Measurements from ENCODE around the gene KCNA10.

Gene KCNA10

GRCh38 chr1:110502402-110503151, 16.4 kb downstream of the KCNA10 start:
- Mint-ChIP-seq H3K4me1 (peaks cover 1% of the 10 kb centered on the region), H3K4me3 (no peak overlapping the region), H3K27ac (no peak overlapping the region), H3K36me3 (ENCODE audit: low read depth) (no peaks in the 10 kb centered on the region), H3K27me3 (ENCODE audit: low read depth) (peaks cover 29% of the 10 kb centered on the region), H3K9me3 (no peaks in the 10 kb centered on the region)
- TF ChIP-seq, protein P1, sequence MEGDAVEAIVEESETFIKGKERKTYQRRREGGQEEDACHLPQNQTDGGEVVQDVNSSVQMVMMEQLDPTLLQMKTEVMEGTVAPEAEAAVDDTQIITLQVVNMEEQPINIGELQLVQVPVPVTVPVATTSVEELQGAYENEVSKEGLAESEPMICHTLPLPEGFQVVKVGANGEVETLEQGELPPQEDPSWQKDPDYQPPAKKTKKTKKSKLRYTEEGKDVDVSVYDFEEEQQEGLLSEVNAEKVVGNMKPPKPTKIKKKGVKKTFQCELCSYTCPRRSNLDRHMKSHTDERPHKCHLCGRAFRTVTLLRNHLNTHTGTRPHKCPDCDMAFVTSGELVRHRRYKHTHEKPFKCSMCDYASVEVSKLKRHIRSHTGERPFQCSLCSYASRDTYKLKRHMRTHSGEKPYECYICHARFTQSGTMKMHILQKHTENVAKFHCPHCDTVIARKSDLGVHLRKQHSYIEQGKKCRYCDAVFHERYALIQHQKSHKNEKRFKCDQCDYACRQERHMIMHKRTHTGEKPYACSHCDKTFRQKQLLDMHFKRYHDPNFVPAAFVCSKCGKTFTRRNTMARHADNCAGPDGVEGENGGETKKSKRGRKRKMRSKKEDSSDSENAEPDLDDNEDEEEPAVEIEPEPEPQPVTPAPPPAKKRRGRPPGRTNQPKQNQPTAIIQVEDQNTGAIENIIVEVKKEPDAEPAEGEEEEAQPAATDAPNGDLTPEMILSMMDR (IDR thresholded peaks at IDR 0.05; ENCODE audit: unreplicated experiment in 3 of 3), result no peak

GRCh38 chr1:110501488-110502132, 17.4 kb downstream of the KCNA10 start:
- no peak overlapping the region for H3K4me3 Mint-ChIP-seq
- no peaks in the 10 kb centered on the region for H3K9me3 Mint-ChIP-seq
- H3K4me1 Mint-ChIP-seq, result no peaks in the 10 kb centered on the region
- peaks cover 28% of the 10 kb centered on the region for H3K27me3 Mint-ChIP-seq (ENCODE audit: low read depth)
- no peaks in the 10 kb centered on the region for H3K36me3 Mint-ChIP-seq (ENCODE audit: low read depth)
- TF ChIP-seq, protein P1 (IDR thresholded peaks at IDR 0.05; ENCODE audit: unreplicated experiment in 3 of 3), result no peak
- H3K27ac Mint-ChIP-seq, result no peak overlapping the region

- Mint-ChIP-seq H3K27ac (no peak overlapping the region), H3K36me3 (ENCODE audit: low read depth) (no peaks in the 10 kb centered on the region), H3K4me1 (no peaks in the 10 kb centered on the region), H3K27me3 (ENCODE audit: low read depth) (peaks cover 32% of the 10 kb centered on the region), H3K9me3 (no peaks in the 10 kb centered on the region), H3K4me3 (no peak overlapping the region)
- TF ChIP-seq, protein P1 (IDR thresholded peaks at IDR 0.05; ENCODE audit: unreplicated experiment in 3 of 3), result no peak
Measured at GRCh38 chr1:110498270-110498669, 20.7 kb downstream of the KCNA10 start.

DNA sequence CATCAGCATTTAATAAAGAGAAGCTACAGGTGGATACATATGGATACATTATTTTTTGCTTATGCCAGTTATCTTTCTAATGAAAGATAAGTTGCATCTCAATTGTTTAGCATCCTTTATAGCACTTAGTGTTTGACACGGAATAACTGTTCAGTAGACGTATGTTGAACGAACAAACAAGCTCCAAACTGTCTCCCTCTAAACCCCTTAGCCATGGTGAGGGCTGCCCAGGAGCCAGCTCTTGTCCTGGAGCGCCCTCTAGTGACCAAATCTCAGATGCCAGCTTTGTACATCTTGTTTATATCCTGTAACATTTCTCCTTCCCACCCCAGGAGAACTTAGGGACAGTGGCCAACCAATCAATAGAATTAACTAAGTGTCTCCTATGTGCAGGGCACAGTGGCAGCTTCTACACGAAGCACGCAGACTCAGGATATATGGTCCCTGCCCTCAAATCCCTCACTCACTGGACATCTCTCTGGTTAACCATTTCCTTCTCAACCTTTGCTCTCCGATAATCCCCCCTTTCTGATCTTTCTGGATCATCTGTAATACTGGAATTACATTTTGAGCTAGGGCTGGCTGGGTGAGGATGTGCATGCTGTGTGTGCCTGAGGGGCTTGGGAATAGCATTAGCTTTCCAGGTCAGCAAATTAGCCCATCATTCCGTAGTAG, 22.9 kb downstream of the KCNA10 start:
- Mint-ChIP-seq H3K27me3 (ENCODE audit: low read depth) (peaks cover 28% of the 10 kb centered on the region), H3K27ac (no peak overlapping the region), H3K36me3 (ENCODE audit: low read depth) (no peaks in the 10 kb centered on the region), H3K4me3 (no peak overlapping the region), H3K4me1 (no peaks in the 10 kb centered on the region), H3K9me3 (no peaks in the 10 kb centered on the region)
- TF ChIP-seq, protein P1 (IDR thresholded peaks at IDR 0.05; ENCODE audit: unreplicated experiment in 3 of 3), result peak; percentile 92 to 94 (median 94)

- H3K36me3 Mint-ChIP-seq (ENCODE audit: low read depth), result no peaks in the 10 kb centered on the region
- peak overlapping the region in 1 of 3 experiments; percentile 4 for H3K27ac Mint-ChIP-seq
- H3K4me1 Mint-ChIP-seq, result no peaks in the 10 kb centered on the region
- H3K9me3 Mint-ChIP-seq, result no peaks in the 10 kb centered on the region
- peaks cover 30% of the 10 kb centered on the region for H3K27me3 Mint-ChIP-seq (ENCODE audit: low read depth)
- TF ChIP-seq, protein P1 (IDR thresholded peaks at IDR 0.05; ENCODE audit: unreplicated experiment in 3 of 3), result no peak
- H3K4me3 Mint-ChIP-seq, result no peak overlapping the region
Measured at GRCh38 chr1:110494522-110495406, 24.2 kb downstream of the KCNA10 start.

Data from nephron (organoid).